H9 (cell line): Measurements from ENCODE around the gene SEMA7A. TPM values are rescaled to one million over a fixed set of nuclear protein-coding genes. Genes with fewer than 3 reads are reported as not detected.

Experiments used
- DNase-seq: peaks from one replicate; pipeline ENCODE4 v3.0.0-alpha.2; 2017
- H2AFZ ChIP-seq: one replicate; pipeline ENCODE4 v1.6.1; 2013; ENCODE audit warnings: mild to moderate bottlenecking, low read length, control low read depth, moderate library complexity
- H2AK5ac ChIP-seq: 2 replicates; pipeline ENCODE4 v1.6.1; 2013; ENCODE audit warnings: low read length, control low read depth, mixed read lengths; ENCODE audit not compliant: insufficient read length
- H2BK120ac ChIP-seq: one replicate; pipeline ENCODE4 v1.6.1; 2013; ENCODE audit warnings: low read depth, mild to moderate bottlenecking, low read length, control low read depth, inconsistent platforms; ENCODE audit not compliant: poor library complexity, severe bottlenecking
- H2BK12ac ChIP-seq: 2 replicates; pipeline ENCODE4 v1.6.1; 2013; ENCODE audit warnings: low read length, control low read depth, mixed read lengths, low read depth; ENCODE audit not compliant: insufficient read length
- H2BK15ac ChIP-seq: 2 replicates; pipeline ENCODE4 v1.6.1; 2013; ENCODE audit warnings: low read depth, low read length, control low read depth
- H2BK20ac ChIP-seq: one replicate; pipeline ENCODE4 v1.6.1; 2013; ENCODE audit warnings: low read depth, mild to moderate bottlenecking, low read length, control low read depth, inconsistent platforms; ENCODE audit not compliant: poor library complexity, severe bottlenecking
- H2BK5ac ChIP-seq: 2 replicates; pipeline ENCODE4 v1.6.1; 2013; ENCODE audit warnings: low read length, control low read depth, mixed read lengths; ENCODE audit not compliant: insufficient read length
- H3K14ac ChIP-seq: 2 replicates; pipeline ENCODE4 v1.6.1; 2013; ENCODE audit warnings: low read length, control low read depth; ENCODE audit not compliant: insufficient read depth
- H3K18ac ChIP-seq: 2 replicates; pipeline ENCODE4 v1.6.1; 2013; ENCODE audit warnings: low read depth, mild to moderate bottlenecking, mixed read lengths, low read length, control low read depth; ENCODE audit not compliant: insufficient read length
- H3K23ac ChIP-seq: 2 replicates; pipeline ENCODE4 v1.6.1; 2013; ENCODE audit warnings: low read length, control low read depth, mixed read lengths, low read depth; ENCODE audit not compliant: insufficient read length
- H3K23me2 ChIP-seq: 2 replicates; pipeline ENCODE4 v1.6.1; 2013; ENCODE audit warnings: low read depth, mild to moderate bottlenecking, mixed read lengths, low read length, control low read depth; ENCODE audit not compliant: insufficient read length, poor library complexity, severe bottlenecking
- H3K27ac ChIP-seq: 2 replicates; pipeline ENCODE4 v1.5.1; 2013; ENCODE audit warnings: low read length, control low read depth, mixed read lengths, low read depth; ENCODE audit not compliant: insufficient read length
- H3K27me3 ChIP-seq: 2 replicates; pipeline ENCODE4 v1.6.1; 2013; ENCODE audit warnings: low read length, control low read depth, inconsistent platforms; ENCODE audit not compliant: insufficient read depth
- H3K4ac ChIP-seq: 2 replicates; pipeline ENCODE4 v1.6.1; 2013; ENCODE audit warnings: low read depth, mild to moderate bottlenecking, control low read depth, inconsistent platforms, low read length, moderate library complexity
- H3K4me1 ChIP-seq: 2 replicates; pipeline ENCODE4 v1.6.1; 2013; ENCODE audit warnings: low read length, control low read depth, inconsistent platforms; ENCODE audit not compliant: insufficient read depth
- H3K4me2 ChIP-seq: 2 replicates; pipeline ENCODE4 v1.6.1; 2013; ENCODE audit warnings: low read length, control low read depth, mixed read lengths; ENCODE audit not compliant: insufficient read length, insufficient read depth
- H3K56ac ChIP-seq: 2 replicates; pipeline ENCODE4 v1.6.1; 2013; ENCODE audit warnings: low read depth, mild to moderate bottlenecking, mixed read lengths, low read length, control low read depth; ENCODE audit not compliant: insufficient read length
- H3K79me1 ChIP-seq: 2 replicates; pipeline ENCODE4 v1.6.1; 2013; ENCODE audit warnings: low read depth, mild to moderate bottlenecking, moderate library complexity, low read length, control low read depth, inconsistent platforms; ENCODE audit not compliant: insufficient read depth, poor library complexity, severe bottlenecking
- H3K79me2 ChIP-seq: 2 replicates; pipeline ENCODE4 v1.6.1; 2013; ENCODE audit warnings: low read length, control low read depth, inconsistent platforms; ENCODE audit not compliant: insufficient read depth
- H3K9ac ChIP-seq: 2 replicates; pipeline ENCODE4 v1.6.1; 2013; ENCODE audit warnings: low read length, control low read depth, mixed read lengths; ENCODE audit not compliant: insufficient read length; ENCODE audit errors: extremely low read depth
- H3K9me3 ChIP-seq: one replicate; pipeline ENCODE4 v1.6.1; 2013; ENCODE audit warnings: low read depth, low read length, inconsistent platforms; ENCODE audit not compliant: control insufficient read depth
- H3T11ph ChIP-seq: one replicate; pipeline ENCODE4 v1.6.1; 2013; ENCODE audit warnings: mild to moderate bottlenecking, low read length, control low read depth, inconsistent platforms
- H4K20me1 ChIP-seq: one replicate; pipeline ENCODE4 v1.6.1; 2013; ENCODE audit not compliant: control insufficient read depth, insufficient read length, insufficient read depth
- H4K5ac ChIP-seq: 2 replicates; pipeline ENCODE4 v1.6.1; 2013; ENCODE audit warnings: low read depth, mild to moderate bottlenecking, mixed read lengths, low read length, control low read depth; ENCODE audit not compliant: insufficient read length
- H4K8ac ChIP-seq: replicated peaks from 2 replicates; pipeline ENCODE4 v1.6.1; 2013; ENCODE audit warnings: low read length, control low read depth, mixed read lengths, low read depth; ENCODE audit not compliant: insufficient read length
- H4K91ac ChIP-seq: 2 replicates; pipeline ENCODE4 v1.6.1; 2013; ENCODE audit warnings: low read depth, mild to moderate bottlenecking, moderate library complexity, mixed read lengths, low read length, control low read depth; ENCODE audit not compliant: insufficient read length
- H3K27ac Mint-ChIP-seq, 3 experiments: 2 replicates in 2 of 3; 3 replicates in 1 of 3; pipeline ENCODE4 v1.8.0; 2020 to 2021; ENCODE audit warnings: mixed read lengths in 3 of 3, mild to moderate bottlenecking in 1 of 3, moderate library complexity in 1 of 3
- H3K27me3 Mint-ChIP-seq: 2 replicates; pipeline ENCODE4 v1.8.0; 2021; ENCODE audit warnings: low read depth, mild to moderate bottlenecking, moderate library complexity, mixed read lengths
- H3K36me3 Mint-ChIP-seq, 3 experiments: 2 replicates in 2 of 3; 3 replicates in 1 of 3; pipeline ENCODE4 v1.8.0; 2020 to 2021; ENCODE audit warnings: low read depth in 3 of 3, mixed read lengths in 3 of 3; ENCODE audit not compliant: insufficient read depth in 1 of 3
- H3K4me1 Mint-ChIP-seq, 2 experiments: 2 replicates each; pipeline ENCODE4 v1.8.0; 2020; ENCODE audit warnings: mixed read lengths in 2 of 2
- H3K4me3 Mint-ChIP-seq, 2 experiments: 2 replicates in 1 of 2; 3 replicates in 1 of 2; pipeline ENCODE4 v1.8.0; 2020 to 2021; ENCODE audit warnings: mild to moderate bottlenecking in 2 of 2, mixed read lengths in 2 of 2, moderate library complexity in 1 of 2
- H3K9me3 Mint-ChIP-seq, 2 experiments: 2 replicates in 1 of 2; 3 replicates in 1 of 2; pipeline ENCODE4 v1.8.0; 2020; ENCODE audit warnings: mild to moderate bottlenecking in 2 of 2, mixed read lengths in 2 of 2, moderate library complexity in 1 of 2
- CTCF ChIP-seq: fragments of 200-600 bp; sonication (generic); conservative IDR thresholded peaks from 3 replicates; pipeline ENCODE4 v1.8.0; 2021; ENCODE audit warnings: antibody characterized with exemption, mild to moderate bottlenecking
- WGBS: extraction: QIAGEN DNeasy Blood & Tissue Kit; methylation state at CpG from one replicate; pipeline ENCODE4 v1.1.7; 2013; ENCODE audit warnings: missing lambda C conversion rate, low lambda C conversion rate, mixed read lengths; ENCODE audit not compliant: insufficient read length; ENCODE audit errors: extremely low coverage; 5-methylcytosine and 5-hydroxymethylcytosine counted together
- total RNA-seq: library from RNA; stranded (reverse); gene quantifications from 2 replicates; pipeline ENCODE4 v1.2.1, GENCODE V29; 2021

SEMA7A gene
- total RNA-seq, 1 experiment from 2014 or later, result 5.7 TPM

- H3T11ph ChIP-seq, result no peak overlapping the region
- H3K23me2 ChIP-seq, result no peaks in the 10 kb centered on the region
- H2AK5ac ChIP-seq, result no peak overlapping the region
- H3K9me3 Mint-ChIP-seq, result no peaks in the 10 kb centered on the region
- no peaks in the 10 kb centered on the region for H4K20me1 ChIP-seq
- no peak overlapping the region for H3K56ac ChIP-seq
- H3K36me3 Mint-ChIP-seq, result peaks cover 11 to 16% (median 13%) of the 10 kb centered on the region in 3 experiments
- no peak overlapping the region for H2BK5ac ChIP-seq
- no peak overlapping the region for H3K27ac Mint-ChIP-seq
- no peak for TF ChIP-seq CTCF
- H3K4me1 Mint-ChIP-seq, result no peaks in the 10 kb centered on the region; a peak in 1 of 4 replicates
- no peak for DNase-seq
- H3K4me1 ChIP-seq, result no peaks in the 10 kb centered on the region
- H3K14ac ChIP-seq, result no peak overlapping the region
- no peaks in the 10 kb centered on the region for H3K79me2 ChIP-seq
- no peak overlapping the region for H4K8ac ChIP-seq
- no peak overlapping the region for H3K18ac ChIP-seq
- H4K5ac ChIP-seq, result no peak overlapping the region
- H2AFZ ChIP-seq, result no peak overlapping the region
- H3K9ac ChIP-seq, result no peak overlapping the region
- no peak overlapping the region for H3K4me2 ChIP-seq
- H2BK20ac ChIP-seq, result no peak overlapping the region
- H3K27ac ChIP-seq, result no peak overlapping the region
- no peak overlapping the region for H3K4ac ChIP-seq
- no peak overlapping the region for H2BK120ac ChIP-seq
- no CpG with 5 or more reads among the region's 5 CpGs for WGBS
- H2BK15ac ChIP-seq, result no peak overlapping the region
- no peaks in the 10 kb centered on the region for H3K27me3 Mint-ChIP-seq
- H3K4me3 Mint-ChIP-seq, result no peak overlapping the region
- H2BK12ac ChIP-seq, result no peak overlapping the region
- H3K9me3 ChIP-seq, result no peaks in the 10 kb centered on the region
- H3K79me1 ChIP-seq, result no peaks in the 10 kb centered on the region
- H3K27me3 ChIP-seq, result no peaks in the 10 kb centered on the region
- no peak overlapping the region for H3K23ac ChIP-seq
- H4K91ac ChIP-seq, result no peak overlapping the region
Measured at GRCh38 chr15:74414081-74414580, 19.6 kb downstream of the SEMA7A start.
